HG03108 (cell line): Measurements from ENCODE around the gene FADS3.

Source experiments
- ATAC-seq: cut with Tn5 transposase; IDR thresholded peaks from one replicate; pipeline ENCODE4 v1.9.1; 2021; ENCODE audit warnings: moderate library complexity; ENCODE audit not compliant: unreplicated experiment

FADS3 gene

GRCh38 chr11:61881397-61881796 lies 9.9 kb downstream of the FADS3 start:
- ATAC-seq: no peak

- ATAC-seq: no peak
These were observed 10.9 kb downstream of the FADS3 start for GRCh38 chr11:61880454-61880853.

- ATAC-seq: no peak
These were observed 11.3 kb downstream of the FADS3 start for GRCh38 chr11:61880031-61880430.

- ATAC-seq: no peak
These were observed 12.2 kb downstream of the FADS3 start for GRCh38 chr11:61879152-61879551.

GRCh38 chr11:61875698-61876097 lies 15.6 kb downstream of the FADS3 start:
- no peak for ATAC-seq

GRCh38 chr11:61874853-61875252 lies 16.5 kb downstream of the FADS3 start:
- ATAC-seq: no peak

- ATAC-seq: no peak
These were observed 17.0 kb downstream of the FADS3 start for GRCh38 chr11:61874377-61874809.

GRCh38 chr11:61873588-61874376 lies 17.6 kb downstream of the FADS3 start:
- ATAC-seq: no peak

GRCh38 chr11:61872935-61873565 lies 18.3 kb downstream of the FADS3 start:
- ATAC-seq: no peak

- ATAC-seq: peak; percentile 75
These were observed 20.2 kb downstream of the FADS3 start for GRCh38 chr11:61871158-61871597.

GRCh38 chr11:61870541-61871031 lies 20.8 kb downstream of the FADS3 start:
- no peak for ATAC-seq

GRCh38 chr11:61869708-61870451 lies 21.5 kb downstream of the FADS3 start:
- ATAC-seq: no peak

- ATAC-seq: no peak
These were observed 22.0 kb downstream of the FADS3 start for GRCh38 chr11:61869429-61869707.

- no peak for ATAC-seq
These were observed 22.5 kb downstream of the FADS3 start for GRCh38 chr11:61868571-61869428.

- no peak for ATAC-seq
These were observed 24.4 kb downstream of the FADS3 start for GRCh38 chr11:61866958-61867343.

GRCh38 chr11:61866231-61866957 lies 25.0 kb downstream of the FADS3 start:
- ATAC-seq: no peak

GRCh38 chr11:61864814-61865775 lies 26.2 kb downstream of the FADS3 start:
- no peak for ATAC-seq

- ATAC-seq: no peak
These were observed 27.7 kb downstream of the FADS3 start for GRCh38 chr11:61863548-61864081.
